Liver (tissue), 9 donors: ENCODE measurements around the gene CREB5. TPM values are rescaled to one million over a fixed set of nuclear protein-coding genes. Genes with fewer than 3 reads are reported as not detected.

ENCODE experiments used
- DNase-seq: peaks from one replicate; pipeline ENCODE4 v3.0.0-alpha.2; 2017; ENCODE audit warnings: low spot score
- H3K27ac ChIP-seq, 2 donors: one replicate each; pipeline ENCODE4 v1.7.0; 2013; ENCODE audit warnings: inconsistent platforms in 2 of 2, low read length in 2 of 2, control low read depth in 1 of 2, low read depth in 1 of 2, mild to moderate bottlenecking in 1 of 2
- H3K27me3 ChIP-seq, 4 donors: one replicate each; pipeline versions ENCODE4 v1.6.1 to v1.7.0; 2013; ENCODE audit warnings: low read length in 3 of 4, inconsistent platforms in 1 of 4, mild to moderate bottlenecking in 1 of 4, moderate library complexity in 1 of 4; ENCODE audit not compliant: control insufficient read depth in 4 of 4, insufficient read depth in 4 of 4
- H3K36me3 ChIP-seq, 4 donors: one replicate each; pipeline versions ENCODE4 v1.6.1 to v1.7.0; 2013; ENCODE audit warnings: low read length in 3 of 4, mild to moderate bottlenecking in 3 of 4, low read depth in 1 of 4, moderate library complexity in 1 of 4; ENCODE audit not compliant: control insufficient read depth in 4 of 4, insufficient read depth in 3 of 4
- H3K4me1 ChIP-seq, 4 donors: one replicate each; pipeline versions ENCODE4 v1.6.1 to v1.7.0; 2013; ENCODE audit warnings: low read length in 3 of 4, mild to moderate bottlenecking in 3 of 4, moderate library complexity in 1 of 4; ENCODE audit not compliant: control insufficient read depth in 4 of 4, insufficient read depth in 4 of 4
- H3K4me3 ChIP-seq, 3 donors: one replicate each; pipeline versions ENCODE4 v1.6.1 to v1.7.0; 2013; ENCODE audit warnings: low read length in 3 of 3, control low read depth in 1 of 3, low read depth in 1 of 3, mild to moderate bottlenecking in 1 of 3
- H3K9ac ChIP-seq, 2 donors: one replicate each; pipeline ENCODE4 v1.7.0; 2013; ENCODE audit warnings: low read length in 2 of 2, mild to moderate bottlenecking in 2 of 2, moderate library complexity in 2 of 2, control low read depth in 1 of 2, low read depth in 1 of 2
- H3K9me3 ChIP-seq, 4 donors: one replicate each; pipeline versions ENCODE4 v1.6.1 to v1.7.0; 2013; ENCODE audit warnings: low read length in 3 of 4; ENCODE audit not compliant: control insufficient read depth in 4 of 4
- EGR1 ChIP-seq, 2 donors: IDR thresholded peaks; 2 replicates each; pipeline ENCODE4 v1.6.1; 2016 to 2018; ENCODE audit warnings: antibody characterized with exemption in 2 of 2, low read depth in 2 of 2
- FOXA1 ChIP-seq: IDR thresholded peaks from 2 replicates; pipeline ENCODE4 v1.6.1; 2016; ENCODE audit warnings: antibody characterized with exemption
- FOXA2 ChIP-seq: IDR thresholded peaks from 2 replicates; pipeline ENCODE4 v1.6.1; 2016; ENCODE audit warnings: antibody characterized with exemption
- HNF4A ChIP-seq, 2 donors: conservative IDR thresholded peaks; 2 replicates each; pipeline ENCODE4 v1.6.1; 2016; ENCODE audit warnings: antibody characterized with exemption in 2 of 2, mild to moderate bottlenecking in 2 of 2
- HNF4G ChIP-seq: IDR thresholded peaks from 2 replicates; pipeline ENCODE4 v1.6.1; 2016; ENCODE audit warnings: antibody characterized with exemption
- JUND ChIP-seq, 2 donors: IDR thresholded peaks; 2 replicates each; pipeline ENCODE4 v1.6.1; 2016; ENCODE audit warnings: antibody characterized with exemption in 2 of 2
- NR2F2 ChIP-seq: IDR thresholded peaks from 2 replicates; pipeline ENCODE4 v1.6.1; 2016; ENCODE audit warnings: antibody characterized with exemption
- RXRA ChIP-seq, 2 donors: IDR thresholded peaks; 2 replicates each; pipeline ENCODE4 v1.6.1; 2017 to 2018; ENCODE audit warnings: antibody characterized with exemption in 2 of 2, mild to moderate bottlenecking in 1 of 2
- SP1 ChIP-seq: IDR thresholded peaks from 2 replicates; pipeline ENCODE4 v1.6.1; 2018; ENCODE audit warnings: antibody characterized with exemption, mild to moderate bottlenecking
- TAF1 ChIP-seq: conservative IDR thresholded peaks from 2 replicates; pipeline ENCODE4 v1.6.1; 2016; ENCODE audit warnings: antibody characterized with exemption, mild to moderate bottlenecking
- YY1 ChIP-seq: IDR thresholded peaks from 2 replicates; pipeline ENCODE4 v1.6.1; 2016; ENCODE audit warnings: antibody characterized with exemption, mild to moderate bottlenecking
- WGBS: extraction: QIAGEN DNeasy Blood & Tissue Kit; methylation state at CpG from one replicate; pipeline ENCODE4 v1.1.7; 2013; 5-methylcytosine and 5-hydroxymethylcytosine counted together
- polyA plus RNA-seq, 2 donors: library from polyadenylated mRNA; stranded (reverse) in 1 of 2; unstranded in 1 of 2; fragments of 200-250 nt in 1 of 2; fragments of >200 nt in 1 of 2; fragmentation: Nextera tagmentation in 1 of 2; extraction: Ambion mirVana in 1 of 2; gene quantifications; one replicate each; pipeline versions ENCODE4 v1.2.1 to v1.2.3, GENCODE V29; 2013 to 2015
- total RNA-seq, 2 donors: library from RNA; depleted of rRNA; stranded (reverse); fragments of >200 nt; gene quantifications; one replicate each; pipeline ENCODE4 v1.2.3, GENCODE V29; 2014
- TF ChIP-seq, protein P1 (sequence below): IDR thresholded peaks from 2 replicates; pipeline ENCODE4 v1.6.1; 2016; ENCODE audit warnings: antibody characterized with exemption
- TF ChIP-seq, protein P2 (sequence below): fragments of 150-350 bp; IDR thresholded peaks from 2 replicates; pipeline ENCODE4 v1.5.1; 2017; ENCODE audit warnings: improper control_type of control experiment, low read depth, low read length; ENCODE audit not compliant: missing input control
- TF ChIP-seq, protein P3 (sequence below): IDR thresholded peaks from 2 replicates; pipeline ENCODE4 v1.6.1; 2016; ENCODE audit warnings: antibody characterized with exemption
- donor health status: healthy.
- donor health status: healthy.
- donor health status: healthy.
- donor health status: healthy.
- donor health status: healthy.

The CREB5 gene
- total and polyA plus RNA-seq, 4 donors = 0.25 to 0.92 (median 0.67) TPM

DNA sequence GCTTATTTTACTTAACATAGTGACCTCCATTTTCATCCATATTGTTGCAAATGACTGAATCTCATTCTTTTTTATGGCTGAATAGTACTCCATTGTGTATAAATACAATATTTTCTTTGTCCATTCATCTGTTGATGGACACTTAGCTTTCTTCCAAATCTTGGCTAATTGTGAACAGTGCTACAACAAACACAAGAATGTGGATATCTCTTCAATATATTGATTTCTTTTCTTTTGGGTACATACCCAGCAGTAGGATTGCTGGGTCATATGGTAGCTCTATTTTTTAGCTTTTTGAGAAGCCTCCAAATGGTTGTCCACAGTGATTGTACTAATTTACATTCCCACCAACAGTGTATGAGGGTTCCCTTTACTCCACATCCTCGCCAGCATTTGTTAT lies 58.0 kb downstream of the CREB5 start:
- TF ChIP-seq SP1 = no peak
- no peak for TF ChIP-seq RXRA (IDR thresholded peaks at IDR 0.05)
- TF ChIP-seq EGR1 (IDR thresholded peaks at IDR 0.05; ENCODE audit: low read depth in 2 of 2) = no peak
- TF ChIP-seq FOXA1 = no peak
- TF ChIP-seq HNF4G = no peak
- TF ChIP-seq TAF1 = no peak
- no peak for TF ChIP-seq YY1
- no peak for TF ChIP-seq HNF4A (conservative IDR thresholded peaks at IDR 0.05)
- no peaks in the 10 kb centered on the region for H3K9me3 ChIP-seq
- no peak overlapping the region for H3K9ac ChIP-seq
- DNase-seq = no peak
- H3K27me3 ChIP-seq = peaks cover 0 to 8% (median 0%) of the 10 kb centered on the region in 4 donors
- no peak overlapping the region for H3K4me3 ChIP-seq
- no peak overlapping the region for H3K27ac ChIP-seq
- WGBS = 90% methylated on average over 1 of the region's 1 CpG
- no peaks in the 10 kb centered on the region for H3K4me1 ChIP-seq
- H3K36me3 ChIP-seq = no peaks in the 10 kb centered on the region

DNA sequence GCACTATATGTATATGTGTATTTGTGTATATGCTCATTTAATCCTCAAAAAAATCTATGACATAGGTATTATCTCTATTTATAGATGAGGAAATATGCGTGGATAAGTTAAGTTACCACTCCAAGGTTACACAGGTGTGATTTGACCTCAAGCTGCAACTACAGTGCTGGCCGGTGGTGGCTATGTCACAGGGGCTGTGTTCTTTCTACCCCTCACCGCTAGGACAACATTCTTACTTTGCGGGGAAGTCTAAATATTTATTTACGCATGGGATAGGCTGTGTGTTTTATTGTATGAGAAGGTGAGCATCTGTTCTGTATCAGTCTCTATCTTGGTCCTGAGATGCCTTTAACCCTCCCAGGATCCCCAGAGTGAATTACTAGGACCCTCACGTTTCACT lies 60.0 kb downstream of the CREB5 start:
- Histone ChIP-seq H3K9ac (no peak overlapping the region), H3K27me3 (peaks cover 0 to 8% (median 0%) of the 10 kb centered on the region in 4 donors), H3K9me3 (no peaks in the 10 kb centered on the region), H3K4me3 (no peak overlapping the region), H3K27ac (no peak overlapping the region), H3K36me3 (no peaks in the 10 kb centered on the region), H3K4me1 (no peaks in the 10 kb centered on the region)
- TF ChIP-seq SP1 = no peak
- no peak for TF ChIP-seq NR2F2
- TF ChIP-seq, protein P1, sequence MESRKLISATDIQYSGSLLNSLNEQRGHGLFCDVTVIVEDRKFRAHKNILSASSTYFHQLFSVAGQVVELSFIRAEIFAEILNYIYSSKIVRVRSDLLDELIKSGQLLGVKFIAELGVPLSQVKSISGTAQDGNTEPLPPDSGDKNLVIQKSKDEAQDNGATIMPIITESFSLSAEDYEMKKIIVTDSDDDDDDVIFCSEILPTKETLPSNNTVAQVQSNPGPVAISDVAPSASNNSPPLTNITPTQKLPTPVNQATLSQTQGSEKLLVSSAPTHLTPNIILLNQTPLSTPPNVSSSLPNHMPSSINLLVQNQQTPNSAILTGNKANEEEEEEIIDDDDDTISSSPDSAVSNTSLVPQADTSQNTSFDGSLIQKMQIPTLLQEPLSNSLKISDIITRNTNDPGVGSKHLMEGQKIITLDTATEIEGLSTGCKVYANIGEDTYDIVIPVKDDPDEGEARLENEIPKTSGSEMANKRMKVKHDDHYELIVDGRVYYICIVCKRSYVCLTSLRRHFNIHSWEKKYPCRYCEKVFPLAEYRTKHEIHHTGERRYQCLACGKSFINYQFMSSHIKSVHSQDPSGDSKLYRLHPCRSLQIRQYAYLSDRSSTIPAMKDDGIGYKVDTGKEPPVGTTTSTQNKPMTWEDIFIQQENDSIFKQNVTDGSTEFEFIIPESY = no peak
- 47% methylated on average over 6 of the region's 6 CpGs for WGBS
- no peak for DNase-seq

DNA sequence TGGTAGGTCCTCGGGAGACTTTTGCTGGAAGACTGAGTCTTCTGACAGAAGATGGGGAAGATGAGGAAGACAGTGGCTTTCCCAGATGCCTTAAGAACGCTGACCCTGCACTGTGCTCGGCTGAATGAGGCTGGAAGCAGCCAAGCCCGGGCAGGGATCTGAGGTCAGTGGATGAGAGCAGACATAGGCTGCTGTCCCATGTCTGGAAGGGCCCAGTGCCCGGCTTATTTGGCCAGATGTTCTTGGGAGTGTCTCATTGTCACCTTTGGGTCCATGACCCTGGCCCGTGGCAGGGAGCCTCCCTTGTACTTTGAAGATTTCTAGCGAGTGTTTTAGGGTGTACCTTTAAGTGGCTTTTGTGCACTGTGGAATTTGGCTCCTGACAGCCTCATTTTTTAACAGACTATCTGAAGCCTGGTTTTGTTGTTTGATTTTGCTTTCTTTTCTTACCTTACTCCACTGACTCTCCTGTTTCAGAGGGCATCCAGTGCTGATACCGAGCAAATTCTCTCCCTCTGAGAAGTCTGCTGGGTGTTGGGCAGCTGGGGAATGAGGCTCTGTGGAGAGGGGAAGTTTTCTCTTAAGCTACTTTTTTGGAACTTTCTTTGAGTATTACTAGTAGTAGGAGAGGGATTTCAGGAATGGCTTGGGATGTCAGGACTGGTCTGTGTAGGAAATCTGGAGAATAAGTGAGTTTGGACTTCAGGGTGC lies 61.4 kb downstream of the CREB5 start:
- TF ChIP-seq FOXA2 = no peak
- no peak for TF ChIP-seq YY1
- Histone ChIP-seq H3K36me3 (no peaks in the 10 kb centered on the region), H3K27ac (no peak overlapping the region), H3K9ac (no peak overlapping the region), H3K27me3 (peaks cover 0 to 8% (median 0%) of the 10 kb centered on the region in 4 donors), H3K9me3 (no peaks in the 10 kb centered on the region), H3K4me1 (no peaks in the 10 kb centered on the region), H3K4me3 (no peak overlapping the region)
- 65% methylated on average over 8 of the region's 8 CpGs for WGBS
- DNase-seq = no peak

DNA sequence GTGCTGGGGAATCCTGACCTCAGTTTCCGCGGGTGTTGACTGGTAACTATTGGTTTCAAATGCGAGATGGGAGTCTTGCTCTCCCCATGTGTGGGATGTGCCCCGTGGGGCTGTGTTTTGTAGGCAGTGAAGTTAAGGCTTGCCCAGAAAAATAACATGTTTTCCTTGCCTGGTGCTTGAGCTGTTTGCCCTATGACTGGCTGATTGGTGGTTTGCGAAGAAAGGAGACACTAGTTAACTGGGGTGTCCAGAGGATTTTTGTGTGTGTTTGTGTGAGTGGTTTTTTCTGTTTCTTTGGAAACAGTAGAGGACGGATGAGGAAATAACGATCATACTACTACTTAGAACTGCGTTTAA lies 61.9 kb downstream of the CREB5 start:
- no peaks in the 10 kb centered on the region for H3K36me3 ChIP-seq
- TF ChIP-seq JUND (IDR thresholded peaks at IDR 0.05) = no peak
- TF ChIP-seq, protein P2, sequence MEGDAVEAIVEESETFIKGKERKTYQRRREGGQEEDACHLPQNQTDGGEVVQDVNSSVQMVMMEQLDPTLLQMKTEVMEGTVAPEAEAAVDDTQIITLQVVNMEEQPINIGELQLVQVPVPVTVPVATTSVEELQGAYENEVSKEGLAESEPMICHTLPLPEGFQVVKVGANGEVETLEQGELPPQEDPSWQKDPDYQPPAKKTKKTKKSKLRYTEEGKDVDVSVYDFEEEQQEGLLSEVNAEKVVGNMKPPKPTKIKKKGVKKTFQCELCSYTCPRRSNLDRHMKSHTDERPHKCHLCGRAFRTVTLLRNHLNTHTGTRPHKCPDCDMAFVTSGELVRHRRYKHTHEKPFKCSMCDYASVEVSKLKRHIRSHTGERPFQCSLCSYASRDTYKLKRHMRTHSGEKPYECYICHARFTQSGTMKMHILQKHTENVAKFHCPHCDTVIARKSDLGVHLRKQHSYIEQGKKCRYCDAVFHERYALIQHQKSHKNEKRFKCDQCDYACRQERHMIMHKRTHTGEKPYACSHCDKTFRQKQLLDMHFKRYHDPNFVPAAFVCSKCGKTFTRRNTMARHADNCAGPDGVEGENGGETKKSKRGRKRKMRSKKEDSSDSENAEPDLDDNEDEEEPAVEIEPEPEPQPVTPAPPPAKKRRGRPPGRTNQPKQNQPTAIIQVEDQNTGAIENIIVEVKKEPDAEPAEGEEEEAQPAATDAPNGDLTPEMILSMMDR = no peak
- TF ChIP-seq YY1 = no peak
- no peak for TF ChIP-seq RXRA (IDR thresholded peaks at IDR 0.05)
- TF ChIP-seq, protein P3, sequence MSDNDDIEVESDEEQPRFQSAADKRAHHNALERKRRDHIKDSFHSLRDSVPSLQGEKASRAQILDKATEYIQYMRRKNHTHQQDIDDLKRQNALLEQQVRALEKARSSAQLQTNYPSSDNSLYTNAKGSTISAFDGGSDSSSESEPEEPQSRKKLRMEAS = no peak
- TF ChIP-seq NR2F2 = no peak
- TF ChIP-seq, protein P1 = no peak
- no peak for TF ChIP-seq HNF4G
- no peak overlapping the region for H3K9ac ChIP-seq
- no peak for DNase-seq
- peaks cover 0 to 8% (median 0%) of the 10 kb centered on the region in 4 donors for H3K27me3 ChIP-seq
- H3K9me3 ChIP-seq = no peaks in the 10 kb centered on the region
- H3K4me1 ChIP-seq = no peaks in the 10 kb centered on the region
- no peak overlapping the region for H3K27ac ChIP-seq
- no peak overlapping the region for H3K4me3 ChIP-seq
- 80% methylated on average over 8 of the region's 8 CpGs for WGBS
